ENCODE data around the gene FBXO10.

The FBXO10 gene

DNA sequence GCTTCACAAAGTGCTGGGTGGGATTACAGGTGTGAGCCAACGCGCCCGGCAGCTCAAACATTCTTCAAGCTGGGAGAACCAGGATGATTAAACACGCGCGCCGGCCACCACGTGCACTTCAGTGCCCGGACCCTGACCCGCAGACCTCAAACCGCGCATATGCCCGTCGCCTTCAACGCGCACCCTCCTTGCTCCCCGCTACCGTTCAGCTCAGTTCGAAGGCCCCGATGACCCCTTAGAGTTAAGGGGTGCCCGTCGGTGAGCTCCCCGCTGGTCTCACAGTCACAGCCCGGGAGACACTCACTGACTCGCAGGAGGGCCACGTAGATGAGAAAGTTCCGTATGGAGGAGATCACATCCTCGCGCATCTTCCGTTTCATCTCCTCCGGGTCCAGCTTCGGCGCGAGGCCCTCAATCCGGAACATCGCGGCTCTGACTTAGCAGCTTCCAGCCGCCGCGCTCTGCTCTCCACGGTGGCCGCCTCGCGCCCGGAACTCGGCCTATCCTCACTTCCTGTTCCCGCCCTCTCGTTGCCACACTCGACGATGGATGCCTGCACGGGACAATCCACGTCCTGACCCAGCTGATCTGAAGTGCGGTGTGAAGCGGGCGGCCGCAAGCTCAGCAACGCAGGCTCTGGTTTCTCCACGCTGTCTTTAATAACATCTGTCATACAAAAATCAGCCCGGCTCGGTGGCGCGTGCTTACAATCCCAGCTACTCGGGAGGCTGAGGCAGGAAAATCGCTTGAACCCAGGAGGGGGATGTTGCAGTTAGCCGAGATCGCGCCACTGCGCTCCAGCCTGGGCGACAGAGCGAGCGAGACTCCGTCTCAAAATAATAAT is 16.1 kb upstream of the FBXO10 start, which contains the start of gene TOMM5:
TSS of gene TOMM5 (minus strand) at position 490 of the 844 bp plus-strand sequence. CDS start at position 425, 65 bp downstream.
- no peaks in the 10 kb centered on the region for H3K9me3 ChIP-seq (replicated peaks; ENCODE audit: low read length)
- peaks cover 11% of the 10 kb centered on the region for H3K27me3 ChIP-seq (ENCODE audit: control insufficient read depth, insufficient read depth, low read length)
- peaks cover 21% of the 10 kb centered on the region for H3K4me1 ChIP-seq (ENCODE audit: control insufficient read depth, insufficient read depth, low read length)
- H3K9ac ChIP-seq (ENCODE audit: low read depth, low read length) = peak within 1 kb of the TSS; percentile 99
- peak within 1 kb of the TSS; percentile 99 for H3K4me3 ChIP-seq (ENCODE audit: low read length)
- peak within 1 kb of the TSS; percentile 94 for H3K4me2 ChIP-seq (ENCODE audit: low read length)
- peaks cover 25% of the 10 kb centered on the region for H3K36me3 ChIP-seq (ENCODE audit: insufficient read depth, low read length)

DNA sequence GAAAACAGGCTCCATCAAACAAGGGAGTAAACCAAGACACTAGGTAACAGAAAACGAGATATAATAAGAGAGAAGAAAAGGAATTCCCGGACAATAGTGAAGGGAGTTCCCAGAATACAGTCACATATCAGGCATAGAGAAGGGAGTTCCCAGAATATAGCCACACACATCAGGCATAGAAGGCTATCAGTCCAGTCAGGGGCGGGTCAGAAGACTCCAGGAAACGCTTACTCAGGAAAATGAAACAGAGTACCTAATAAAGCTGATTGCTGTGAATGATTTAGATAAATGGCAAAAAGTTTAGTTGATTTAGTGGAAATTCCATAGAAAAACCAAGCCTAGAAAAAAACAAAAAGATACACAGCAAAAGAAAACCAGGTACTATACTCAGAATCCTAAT is 11.3 kb upstream of the FBXO10 start:
- H3K36me3 ChIP-seq (ENCODE audit: insufficient read depth, low read length) = peaks cover 64% of the 10 kb centered on the region
- H3K27me3 ChIP-seq (ENCODE audit: control insufficient read depth, insufficient read depth, low read length) = no peaks in the 10 kb centered on the region
- H3K4me1 ChIP-seq (ENCODE audit: control insufficient read depth, insufficient read depth, low read length) = peaks cover 19% of the 10 kb centered on the region
- H3K4me3 ChIP-seq (ENCODE audit: low read length) = no peak overlapping the region
- H3K4me2 ChIP-seq (ENCODE audit: low read length) = no peak overlapping the region
- H3K9me3 ChIP-seq (replicated peaks; ENCODE audit: low read length) = no peaks in the 10 kb centered on the region
- no peak overlapping the region for H3K9ac ChIP-seq (ENCODE audit: low read depth, low read length)

DNA sequence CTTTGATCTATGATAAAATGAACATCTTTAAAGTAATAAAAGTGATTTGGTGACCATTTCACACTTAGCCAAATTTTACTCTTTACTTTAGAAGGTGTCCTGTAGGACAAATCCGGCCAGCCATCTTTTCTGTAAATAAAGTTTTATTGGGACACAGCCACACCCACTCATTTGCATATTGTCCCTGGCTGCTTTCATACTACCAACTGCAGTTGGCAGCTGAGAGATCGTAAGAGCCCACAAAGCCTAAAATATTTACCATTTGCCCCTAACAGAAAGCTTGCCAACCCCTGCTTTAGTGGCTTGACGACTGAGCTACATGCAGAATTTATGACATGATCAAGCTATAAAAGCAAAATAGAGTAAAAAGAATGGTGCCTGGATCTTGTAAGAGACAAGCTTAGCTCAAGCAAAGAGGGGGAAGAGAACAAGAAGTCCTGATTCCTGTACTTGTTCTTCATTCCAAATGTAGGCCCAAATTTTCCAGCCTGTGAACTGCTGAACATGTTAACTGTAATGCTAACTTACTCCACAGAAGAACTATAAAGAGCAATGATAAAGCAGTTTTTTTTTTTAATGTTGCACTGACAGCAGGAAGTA is 7.4 kb upstream of the FBXO10 start:
- no peak overlapping the region for H3K9ac ChIP-seq (ENCODE audit: low read depth, low read length)
- no peak overlapping the region for H3K4me3 ChIP-seq (ENCODE audit: low read length)
- no peaks in the 10 kb centered on the region for H3K9me3 ChIP-seq (replicated peaks; ENCODE audit: low read length)
- no peaks in the 10 kb centered on the region for H3K27me3 ChIP-seq (ENCODE audit: control insufficient read depth, insufficient read depth, low read length)
- H3K4me1 ChIP-seq (ENCODE audit: control insufficient read depth, insufficient read depth, low read length) = no peaks in the 10 kb centered on the region
- H3K4me2 ChIP-seq (ENCODE audit: low read length) = no peak overlapping the region
- H3K36me3 ChIP-seq (ENCODE audit: insufficient read depth, low read length) = peaks cover 62% of the 10 kb centered on the region

- Histone ChIP-seq H3K27me3 (ENCODE audit: control insufficient read depth, insufficient read depth, low read length) (no peaks in the 10 kb centered on the region), H3K4me1 (ENCODE audit: control insufficient read depth, insufficient read depth, low read length) (no peaks in the 10 kb centered on the region), H3K4me3 (ENCODE audit: low read length) (no peak overlapping the region), H3K4me2 (ENCODE audit: low read length) (no peak overlapping the region), H3K36me3 (ENCODE audit: insufficient read depth, low read length) (peaks cover 52% of the 10 kb centered on the region), H3K9me3 (replicated peaks; ENCODE audit: low read length) (no peaks in the 10 kb centered on the region), H3K9ac (ENCODE audit: low read depth, low read length) (no peak overlapping the region)
These were observed 6.5 kb upstream of the FBXO10 start for GRCh38 chr9:37582548-37583157.

GRCh38 chr9:37575511-37575914 is 667 bp downstream of the FBXO10 start:
- Histone ChIP-seq H3K4me1 (ENCODE audit: control insufficient read depth, insufficient read depth, low read length) (peaks cover 32% of the 10 kb centered on the region), H3K4me3 (ENCODE audit: low read length) (peak overlapping the region; percentile 94), H3K4me2 (ENCODE audit: low read length) (peak overlapping the region; percentile 95), H3K36me3 (ENCODE audit: insufficient read depth, low read length) (peaks cover 3% of the 10 kb centered on the region), H3K9ac (ENCODE audit: low read depth, low read length) (peak overlapping the region; percentile 93), H3K9me3 (replicated peaks; ENCODE audit: low read length) (no peaks in the 10 kb centered on the region), H3K27me3 (ENCODE audit: control insufficient read depth, insufficient read depth, low read length) (no peaks in the 10 kb centered on the region)

GRCh38 chr9:37575001-37575400 is 1.2 kb downstream of the FBXO10 start:
- no peaks in the 10 kb centered on the region for H3K36me3 ChIP-seq (ENCODE audit: insufficient read depth, low read length)

DNA sequence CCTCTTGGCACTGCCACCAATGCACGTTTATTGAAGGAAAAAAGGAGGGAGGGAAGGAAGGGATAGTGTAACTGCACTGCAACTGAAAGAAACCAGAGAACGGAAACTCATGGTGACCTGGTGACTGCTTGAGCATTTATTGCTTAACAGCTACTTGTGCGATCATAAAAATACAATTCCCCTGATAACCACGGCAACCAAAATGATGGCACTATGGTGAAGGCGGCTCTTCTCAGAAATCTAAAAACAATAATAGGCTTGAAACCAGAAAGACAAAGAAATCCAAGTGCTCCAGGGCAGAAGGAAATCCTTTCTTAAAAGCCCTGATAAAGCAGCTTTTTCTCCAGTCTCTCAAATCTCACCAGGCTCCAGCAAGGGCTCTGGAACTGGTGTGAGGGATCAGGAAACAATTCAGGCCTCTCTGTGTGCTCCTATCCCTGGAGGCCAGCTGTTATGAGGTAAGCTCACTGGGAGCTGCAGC is 1.9 kb downstream of the FBXO10 start:
- peak overlapping the region; percentile 95 for H3K4me2 ChIP-seq (ENCODE audit: low read length)
- H3K4me3 ChIP-seq (ENCODE audit: low read length) = peak overlapping the region; percentile 94
- H3K4me1 ChIP-seq (ENCODE audit: control insufficient read depth, insufficient read depth, low read length) = peaks cover 32% of the 10 kb centered on the region
- no peaks in the 10 kb centered on the region for H3K27me3 ChIP-seq (ENCODE audit: control insufficient read depth, insufficient read depth, low read length)
- no peaks in the 10 kb centered on the region for H3K36me3 ChIP-seq (ENCODE audit: insufficient read depth, low read length)
- peak overlapping the region; percentile 93 for H3K9ac ChIP-seq (ENCODE audit: low read depth, low read length)
- no peaks in the 10 kb centered on the region for H3K9me3 ChIP-seq (replicated peaks; ENCODE audit: low read length)

More at GRCh38 chr9:37575001-37575400, 1.2 kb downstream of the FBXO10 start:
- Histone ChIP-seq H3K4me2 (ENCODE audit: low read length) (peak overlapping the region; percentile 95), H3K9ac (ENCODE audit: low read depth, low read length) (peak overlapping the region; percentile 93), H3K4me3 (ENCODE audit: low read length) (peak overlapping the region; percentile 94), H3K9me3 (replicated peaks; ENCODE audit: low read length) (no peaks in the 10 kb centered on the region), H3K4me1 (ENCODE audit: control insufficient read depth, insufficient read depth, low read length) (peaks cover 32% of the 10 kb centered on the region), H3K27me3 (ENCODE audit: control insufficient read depth, insufficient read depth, low read length) (no peaks in the 10 kb centered on the region)

- H3K4me2 ChIP-seq (ENCODE audit: low read length) = no peak overlapping the region
- no peak overlapping the region for H3K9ac ChIP-seq (ENCODE audit: low read depth, low read length)
- peaks cover 26% of the 10 kb centered on the region for H3K4me1 ChIP-seq (ENCODE audit: control insufficient read depth, insufficient read depth, low read length)
- no peak overlapping the region for H3K4me3 ChIP-seq (ENCODE audit: low read length)
- no peaks in the 10 kb centered on the region for H3K36me3 ChIP-seq (ENCODE audit: insufficient read depth, low read length)
- H3K27me3 ChIP-seq (ENCODE audit: control insufficient read depth, insufficient read depth, low read length) = no peaks in the 10 kb centered on the region
- no peaks in the 10 kb centered on the region for H3K9me3 ChIP-seq (replicated peaks; ENCODE audit: low read length)
These were observed 4.9 kb downstream of the FBXO10 start for GRCh38 chr9:37571282-37571681.

GRCh38 chr9:37566716-37567115 is 9.5 kb downstream of the FBXO10 start:
- Histone ChIP-seq H3K9ac (ENCODE audit: low read depth, low read length) (no peak overlapping the region), H3K9me3 (replicated peaks; ENCODE audit: low read length) (no peaks in the 10 kb centered on the region), H3K36me3 (ENCODE audit: insufficient read depth, low read length) (no peaks in the 10 kb centered on the region), H3K4me1 (ENCODE audit: control insufficient read depth, insufficient read depth, low read length) (no peaks in the 10 kb centered on the region), H3K27me3 (ENCODE audit: control insufficient read depth, insufficient read depth, low read length) (no peaks in the 10 kb centered on the region), H3K4me3 (ENCODE audit: low read length) (no peak overlapping the region), H3K4me2 (ENCODE audit: low read length) (no peak overlapping the region)

GRCh38 chr9:37565661-37566618 is 10.2 kb downstream of the FBXO10 start:
- Histone ChIP-seq H3K4me2 (ENCODE audit: low read length) (no peak overlapping the region), H3K36me3 (ENCODE audit: insufficient read depth, low read length) (no peaks in the 10 kb centered on the region), H3K4me3 (ENCODE audit: low read length) (no peak overlapping the region), H3K27me3 (ENCODE audit: control insufficient read depth, insufficient read depth, low read length) (no peaks in the 10 kb centered on the region), H3K9ac (ENCODE audit: low read depth, low read length) (no peak overlapping the region), H3K4me1 (ENCODE audit: control insufficient read depth, insufficient read depth, low read length) (no peaks in the 10 kb centered on the region), H3K9me3 (replicated peaks; ENCODE audit: low read length) (no peaks in the 10 kb centered on the region)
